ENCODE data around the gene FOXP1.

Gene FOXP1

DNA sequence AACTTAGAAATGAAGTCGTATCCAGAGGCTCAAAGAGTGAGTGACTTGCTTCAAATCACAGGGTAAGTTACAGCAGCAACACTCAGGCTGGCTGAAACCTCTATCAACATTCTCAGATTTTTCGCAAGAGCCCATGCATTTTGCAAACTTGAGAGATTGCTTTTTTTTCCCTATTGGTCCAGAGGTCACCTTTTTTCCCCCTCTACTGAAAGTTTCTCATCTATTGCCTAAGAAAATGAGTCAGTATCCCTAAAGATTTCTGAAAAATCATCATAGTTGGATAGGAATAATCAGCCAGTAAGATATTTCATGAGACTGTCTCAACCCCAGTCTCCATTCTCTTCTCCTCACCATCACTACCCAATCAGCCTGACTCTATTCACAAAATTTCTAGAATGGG is 410.6 kb downstream of the FOXP1 start:
- no peak for DNase-seq (ENCODE audit: low spot score)

GRCh38 chr3:71172189-71172588 is 411.3 kb downstream of the FOXP1 start:
- DNase-seq (ENCODE audit: low spot score), result no peak

- no peak for DNase-seq (ENCODE audit: low spot score)
These were observed 412.3 kb downstream of the FOXP1 start for GRCh38 chr3:71171247-71171646.

DNA sequence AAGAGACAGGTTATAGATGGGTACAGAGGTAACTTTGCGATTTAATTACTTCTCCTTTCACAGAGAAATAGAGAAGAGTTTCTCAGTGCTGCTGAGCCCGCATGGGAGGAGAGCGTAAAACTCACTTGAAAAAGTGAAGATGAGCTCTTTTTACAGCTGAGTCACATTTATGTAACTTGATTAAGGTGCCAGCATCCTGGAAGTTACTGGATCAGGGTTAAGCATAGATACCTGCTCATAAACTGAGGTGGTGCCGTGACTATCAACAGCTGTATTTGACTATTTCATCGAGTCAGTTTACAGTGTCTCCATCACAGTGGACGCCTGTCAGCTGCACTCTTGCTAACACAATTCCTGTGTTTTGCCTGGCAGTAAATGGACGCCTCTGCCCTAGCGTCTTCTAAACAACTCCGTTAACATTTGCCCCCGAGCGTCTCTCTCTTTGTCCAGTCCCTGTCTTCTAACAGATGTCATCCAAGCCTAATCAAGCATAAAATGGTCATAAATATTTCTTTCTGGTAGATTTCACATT is 414.6 kb downstream of the FOXP1 start:
- DNase-seq (ENCODE audit: low spot score), result no peak

DNA sequence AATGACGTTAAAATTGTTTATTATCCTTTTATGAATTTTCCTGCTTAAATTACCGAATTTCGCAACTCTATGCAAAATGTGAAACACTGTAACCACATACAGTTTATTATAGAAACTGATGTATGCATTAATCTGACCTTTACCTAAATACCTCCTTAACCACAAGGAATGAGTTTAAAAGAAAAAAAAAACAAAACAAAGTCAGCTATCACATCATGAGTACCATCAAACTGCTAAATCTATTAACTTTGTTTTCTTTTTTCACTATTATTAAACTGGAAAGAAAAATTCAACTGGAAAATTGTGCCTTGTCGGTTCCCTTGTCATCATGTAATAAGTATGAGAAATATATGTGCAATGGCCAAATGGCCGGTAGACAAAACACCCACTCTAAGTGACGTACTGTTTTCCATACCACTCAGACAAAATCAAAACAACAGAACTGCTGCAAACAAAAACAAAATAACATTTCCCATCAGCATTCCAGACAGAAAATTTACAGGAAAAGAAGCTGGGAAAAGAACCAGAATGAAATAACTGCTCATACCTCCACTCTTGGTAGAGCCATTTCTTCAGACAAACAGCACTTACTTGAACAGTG is 415.3 kb downstream of the FOXP1 start:
- no peak for DNase-seq (ENCODE audit: low spot score)

DNA sequence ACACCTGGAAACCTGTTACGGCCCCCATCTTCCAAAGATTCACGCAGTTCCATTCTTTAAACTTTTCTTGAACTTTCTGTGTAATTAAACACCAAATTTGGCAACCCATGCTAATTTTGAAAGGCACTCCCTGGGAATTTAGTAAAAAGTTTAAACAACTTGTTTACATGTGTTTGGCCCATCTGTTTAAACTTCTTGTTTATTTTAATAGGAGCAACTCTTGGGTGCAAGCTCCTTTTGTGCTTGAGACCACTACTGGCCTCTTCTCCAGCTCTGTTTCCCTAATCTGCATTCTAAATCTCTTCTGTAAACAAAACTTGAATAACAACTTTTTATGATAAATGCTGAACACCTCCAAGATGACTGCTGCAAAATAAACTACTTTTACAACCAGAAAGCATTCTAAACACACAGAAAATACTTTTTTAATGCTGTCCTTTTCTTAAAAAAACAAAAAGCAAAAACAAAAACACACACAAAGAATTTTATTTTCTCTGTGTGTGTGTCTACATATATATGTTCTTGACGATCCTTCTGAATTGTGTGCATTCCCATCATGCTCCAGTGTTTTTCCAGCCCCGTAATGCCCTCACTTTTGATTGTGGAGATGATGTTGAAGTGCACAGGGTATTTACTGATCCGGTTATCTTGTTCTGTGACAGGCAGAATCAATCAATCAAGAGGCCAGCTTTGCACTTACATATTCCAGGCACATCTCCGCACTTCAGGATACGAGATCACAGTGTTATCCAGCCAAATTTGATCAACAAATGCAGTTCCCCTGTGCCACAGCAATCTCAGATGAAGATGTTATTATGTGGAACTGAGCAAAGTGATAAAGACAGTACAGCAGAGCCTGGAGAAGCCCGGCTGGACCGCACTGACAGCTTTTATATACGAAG is 416.9 kb downstream of the FOXP1 start:
- DNase-seq (ENCODE audit: low spot score), result no peak

- DNase-seq (ENCODE audit: low spot score), result no peak
These were observed 418.6 kb downstream of the FOXP1 start for GRCh38 chr3:71164881-71165280.

GRCh38 chr3:71163198-71163918 is 420.2 kb downstream of the FOXP1 start:
- DNase-seq (ENCODE audit: low spot score), result no peak

GRCh38 chr3:71162221-71162620 is 421.3 kb downstream of the FOXP1 start:
- DNase-seq (ENCODE audit: low spot score), result no peak

DNA sequence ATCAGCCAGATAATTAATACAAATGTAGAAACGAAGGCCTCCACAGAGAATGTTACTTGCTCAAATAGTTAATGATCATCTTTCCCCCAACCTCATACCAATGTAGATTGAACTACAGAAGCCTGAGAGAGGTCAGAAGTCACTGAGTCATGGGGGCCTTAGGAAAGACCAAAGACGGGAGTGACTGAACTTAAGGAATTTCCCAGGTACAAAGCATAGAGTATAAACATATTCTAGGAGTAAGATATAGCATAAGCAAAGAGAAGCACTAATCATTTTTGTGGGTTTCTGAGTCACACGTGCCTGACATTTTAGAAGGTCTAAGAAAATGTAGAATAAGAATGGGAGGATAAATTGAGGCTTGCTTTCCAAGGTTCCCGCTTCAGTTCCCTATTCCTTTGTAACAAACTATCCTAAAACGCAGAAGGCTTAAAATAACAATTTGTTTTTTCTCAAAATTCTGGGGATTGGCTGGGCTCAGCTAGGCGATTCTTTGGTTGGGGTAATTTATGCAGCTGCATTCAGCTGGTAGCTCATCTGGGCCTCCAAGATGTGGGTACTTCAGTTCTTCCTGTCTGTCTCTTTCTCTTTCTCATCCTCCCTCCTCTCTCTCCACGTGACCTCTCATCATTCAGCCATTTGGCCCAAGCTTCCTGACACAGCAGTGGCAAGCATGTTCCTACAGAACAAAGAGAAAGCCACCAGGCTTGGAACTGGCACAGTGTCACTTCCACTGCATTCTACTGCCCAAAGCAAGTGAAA is 422.6 kb downstream of the FOXP1 start:
- no peak for DNase-seq (ENCODE audit: low spot score)

DNA sequence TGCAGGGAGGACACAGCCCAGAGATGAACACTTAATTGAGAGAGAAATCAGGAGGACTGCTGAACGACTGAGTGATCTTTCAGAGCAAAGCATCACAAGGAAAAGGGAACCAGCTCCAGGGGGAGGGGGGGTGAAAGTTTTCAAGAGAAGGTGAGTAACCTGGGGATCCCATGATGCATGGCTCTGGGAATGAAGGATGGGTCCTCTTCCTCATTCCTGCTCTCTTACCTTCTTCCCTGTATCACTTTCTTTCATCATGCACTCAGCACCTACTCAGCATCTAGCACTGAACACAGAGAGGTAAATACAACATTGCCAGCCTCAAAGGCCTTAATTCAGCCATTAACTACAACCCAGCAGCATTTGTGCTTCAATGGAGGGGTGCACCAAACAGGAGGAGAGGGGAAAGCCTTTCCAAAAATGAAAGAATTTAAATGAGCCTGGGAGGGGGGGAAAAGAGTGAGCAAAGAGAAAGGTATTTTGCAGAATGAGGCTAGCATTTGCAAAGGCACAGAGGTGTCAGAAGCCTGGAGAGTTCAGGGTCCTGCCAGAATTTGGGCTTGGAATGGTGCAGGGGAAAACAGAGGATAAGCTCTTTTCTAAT is 427.4 kb downstream of the FOXP1 start:
- DNase-seq (ENCODE audit: low spot score), result no peak

- no peak for DNase-seq (ENCODE audit: low spot score)
These were observed 428.7 kb downstream of the FOXP1 start for GRCh38 chr3:71154846-71155245.

GRCh38 chr3:71153713-71154112 is 429.8 kb downstream of the FOXP1 start:
- DNase-seq (ENCODE audit: low spot score), result no peak

DNA sequence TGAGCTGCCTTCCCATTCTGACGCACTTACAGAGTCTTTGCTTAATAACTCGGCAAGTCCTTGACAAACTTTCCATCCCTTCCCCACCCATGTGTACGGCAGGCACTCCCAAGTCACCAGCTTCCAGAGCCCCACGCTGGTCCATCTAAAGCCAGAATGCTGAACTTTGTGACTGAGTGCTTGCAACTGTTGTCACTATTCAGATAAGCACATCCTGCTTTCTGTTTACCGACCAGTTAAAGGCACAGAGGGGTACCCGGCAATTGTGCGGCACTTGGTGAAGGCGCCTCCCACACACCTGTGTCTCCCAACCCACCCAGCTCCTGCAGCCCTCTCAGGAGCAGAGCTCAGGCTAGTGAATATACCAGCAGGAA is 430.6 kb downstream of the FOXP1 start:
- no peak for DNase-seq (ENCODE audit: low spot score)

- no peak for DNase-seq (ENCODE audit: low spot score)
These were observed 431.3 kb downstream of the FOXP1 start for GRCh38 chr3:71152039-71152891.

DNA sequence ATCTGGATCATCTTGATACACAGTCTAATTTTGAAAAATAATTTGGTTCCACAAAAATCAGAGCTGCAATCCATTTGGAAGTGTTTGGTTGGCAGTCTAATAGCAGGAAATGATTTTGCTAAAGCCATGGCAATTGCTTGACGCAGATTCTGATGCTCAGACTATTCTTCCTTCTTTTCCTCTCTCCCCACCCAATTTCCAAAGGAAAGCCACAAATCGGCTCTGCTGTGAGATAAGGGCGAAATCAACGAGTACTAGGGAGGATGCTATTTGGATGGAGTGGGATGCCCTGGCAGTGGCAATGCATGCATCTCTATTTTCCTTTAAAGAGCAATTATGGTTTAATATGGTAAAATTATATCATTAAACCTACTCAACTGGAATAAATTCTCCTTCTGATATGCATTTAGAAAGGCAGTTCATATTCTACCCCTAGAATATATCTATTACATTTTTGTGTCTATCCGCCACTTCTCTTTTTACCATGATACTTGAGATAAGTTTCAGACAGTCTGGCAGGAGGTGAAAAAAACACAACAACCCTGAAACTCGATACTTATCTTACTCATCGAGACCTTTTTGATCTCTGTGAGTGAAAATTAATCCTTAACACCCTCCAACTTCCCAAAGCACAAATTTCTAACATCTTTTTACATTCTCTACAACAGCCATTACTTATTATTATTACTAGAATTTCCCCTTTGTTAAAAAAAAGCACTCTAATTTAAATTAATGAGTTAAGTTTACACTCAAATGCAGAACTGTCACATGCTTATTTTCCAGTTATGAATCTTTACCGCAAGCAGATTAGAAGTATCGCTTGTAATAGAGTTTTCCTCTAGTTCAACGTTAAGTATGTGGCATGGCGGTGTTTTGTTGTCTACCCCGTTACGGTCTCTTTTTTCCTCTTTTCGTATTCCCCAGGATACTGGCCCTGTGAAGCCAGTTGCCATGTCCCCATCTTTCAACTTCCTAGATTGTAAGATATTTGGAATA is 433.3 kb downstream of the FOXP1 start:
- DNase-seq (ENCODE audit: low spot score), result no peak

- DNase-seq (ENCODE audit: low spot score), result no peak
These were observed 435.0 kb downstream of the FOXP1 start for GRCh38 chr3:71148455-71149060.

GRCh38 chr3:71146673-71147072 is 436.9 kb downstream of the FOXP1 start:
- no peak for DNase-seq (ENCODE audit: low spot score)

- no peak for DNase-seq (ENCODE audit: low spot score)
These were observed 437.6 kb downstream of the FOXP1 start for GRCh38 chr3:71145954-71146353.

All from CD4-positive, alpha-beta T cell treated with Interleukin-2 at 100 ng/mL for 4 hours (primary cell).